ENCODE measurements around the gene DVL1. TPM values are rescaled to one million over a fixed set of nuclear protein-coding genes. Genes with fewer than 3 reads are reported as not detected.
A peak's percentile ranks its signal among the peaks of the same experiment; 100 is the strongest.

The DVL1 gene
- total and polyA plus RNA-seq, 2 of the 13 experiments (the other 11 are each of a cell fraction or from before 2014, with no cell fraction given) = 30.8 to 60.4 TPM

- TF ChIP-seq CBFB (CRISPR knock-in tag; IDR thresholded peaks at IDR 0.05) (peak; percentile 99), ZNF737 (CRISPR knock-in tag; IDR thresholded peaks at IDR 0.05; ENCODE audit: borderline replicate concordance) (no peak), ZNF691 (CRISPR knock-in tag; IDR thresholded peaks at IDR 0.05; ENCODE audit: borderline replicate concordance, low read depth) (peak; percentile 97; the same call in 1 of the 2 replicates), ZBTB7A (CRISPR knock-in tag; IDR thresholded peaks at IDR 0.05) (peak; percentile 96), ZFP36L2 (CRISPR knock-in tag; IDR thresholded peaks at IDR 0.05) (0 out of 2 replicates have a peak, but pooled peaks have one; percentile 83), TP53 (CRISPR knock-in tag; conservative IDR thresholded peaks at IDR 0.05) (peak; percentile 96; the same call in 1 of the 2 replicates), PCBP1 (IDR thresholded peaks at IDR 0.05; ENCODE audit: borderline replicate concordance, low read depth, low read length) (peak; percentile 91), SP5 (CRISPR knock-in tag; IDR thresholded peaks at IDR 0.05; ENCODE audit: borderline replicate concordance, low read depth) (peak; percentile 62; the same call in 1 of the 2 replicates), ARNT2 (CRISPR knock-in tag; IDR thresholded peaks at IDR 0.05; ENCODE audit: low read depth) (peak; percentile 99), SCMH1 (CRISPR knock-in tag; IDR thresholded peaks at IDR 0.05; ENCODE audit: borderline replicate concordance) (no peak), SAFB2 (CRISPR knock-in tag; IDR thresholded peaks at IDR 0.05; ENCODE audit: borderline replicate concordance, low read depth) (no peak), TCF7L2 (IDR thresholded peaks at IDR 0.05; ENCODE audit: low read depth, low read length) (no peak), ZNF460 (CRISPR knock-in tag; IDR thresholded peaks at IDR 0.05; ENCODE audit: borderline replicate concordance) (peak; percentile 82; the same call in 1 of the 2 replicates), SRSF1 (optimal IDR thresholded peaks at IDR 0.05; ENCODE audit: low read depth, low read length) (peak; percentile 87), ZNF224 (CRISPR knock-in tag; IDR thresholded peaks at IDR 0.05) (peak; percentile 44; the same call in 1 of the 2 replicates), ZNF234 (CRISPR knock-in tag; conservative IDR thresholded peaks at IDR 0.05) (peak; percentile 77; the same call in 1 of the 2 replicates), KAT8 (CRISPR knock-in tag; IDR thresholded peaks at IDR 0.05) (peak; percentile 99), HNRNPK (IDR thresholded peaks at IDR 0.05; ENCODE audit: low read depth, low read length, poor library complexity, severe bottlenecking) (peak; percentile 42), TERF1 (CRISPR knock-in tag; IDR thresholded peaks at IDR 0.05) (no peak)
- TF ChIP-seq, protein P1, sequence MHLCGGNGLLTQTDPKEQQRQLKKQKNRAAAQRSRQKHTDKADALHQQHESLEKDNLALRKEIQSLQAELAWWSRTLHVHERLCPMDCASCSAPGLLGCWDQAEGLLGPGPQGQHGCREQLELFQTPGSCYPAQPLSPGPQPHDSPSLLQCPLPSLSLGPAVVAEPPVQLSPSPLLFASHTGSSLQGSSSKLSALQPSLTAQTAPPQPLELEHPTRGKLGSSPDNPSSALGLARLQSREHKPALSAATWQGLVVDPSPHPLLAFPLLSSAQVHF (CRISPR knock-in tag; IDR thresholded peaks at IDR 0.05) = no peak
- TF ChIP-seq, protein P2, sequence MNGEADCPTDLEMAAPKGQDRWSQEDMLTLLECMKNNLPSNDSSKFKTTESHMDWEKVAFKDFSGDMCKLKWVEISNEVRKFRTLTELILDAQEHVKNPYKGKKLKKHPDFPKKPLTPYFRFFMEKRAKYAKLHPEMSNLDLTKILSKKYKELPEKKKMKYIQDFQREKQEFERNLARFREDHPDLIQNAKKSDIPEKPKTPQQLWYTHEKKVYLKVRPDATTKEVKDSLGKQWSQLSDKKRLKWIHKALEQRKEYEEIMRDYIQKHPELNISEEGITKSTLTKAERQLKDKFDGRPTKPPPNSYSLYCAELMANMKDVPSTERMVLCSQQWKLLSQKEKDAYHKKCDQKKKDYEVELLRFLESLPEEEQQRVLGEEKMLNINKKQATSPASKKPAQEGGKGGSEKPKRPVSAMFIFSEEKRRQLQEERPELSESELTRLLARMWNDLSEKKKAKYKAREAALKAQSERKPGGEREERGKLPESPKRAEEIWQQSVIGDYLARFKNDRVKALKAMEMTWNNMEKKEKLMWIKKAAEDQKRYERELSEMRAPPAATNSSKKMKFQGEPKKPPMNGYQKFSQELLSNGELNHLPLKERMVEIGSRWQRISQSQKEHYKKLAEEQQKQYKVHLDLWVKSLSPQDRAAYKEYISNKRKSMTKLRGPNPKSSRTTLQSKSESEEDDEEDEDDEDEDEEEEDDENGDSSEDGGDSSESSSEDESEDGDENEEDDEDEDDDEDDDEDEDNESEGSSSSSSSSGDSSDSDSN (CRISPR knock-in tag; IDR thresholded peaks at IDR 0.05) = peak; percentile 100
- TF ChIP-seq, protein P3, sequence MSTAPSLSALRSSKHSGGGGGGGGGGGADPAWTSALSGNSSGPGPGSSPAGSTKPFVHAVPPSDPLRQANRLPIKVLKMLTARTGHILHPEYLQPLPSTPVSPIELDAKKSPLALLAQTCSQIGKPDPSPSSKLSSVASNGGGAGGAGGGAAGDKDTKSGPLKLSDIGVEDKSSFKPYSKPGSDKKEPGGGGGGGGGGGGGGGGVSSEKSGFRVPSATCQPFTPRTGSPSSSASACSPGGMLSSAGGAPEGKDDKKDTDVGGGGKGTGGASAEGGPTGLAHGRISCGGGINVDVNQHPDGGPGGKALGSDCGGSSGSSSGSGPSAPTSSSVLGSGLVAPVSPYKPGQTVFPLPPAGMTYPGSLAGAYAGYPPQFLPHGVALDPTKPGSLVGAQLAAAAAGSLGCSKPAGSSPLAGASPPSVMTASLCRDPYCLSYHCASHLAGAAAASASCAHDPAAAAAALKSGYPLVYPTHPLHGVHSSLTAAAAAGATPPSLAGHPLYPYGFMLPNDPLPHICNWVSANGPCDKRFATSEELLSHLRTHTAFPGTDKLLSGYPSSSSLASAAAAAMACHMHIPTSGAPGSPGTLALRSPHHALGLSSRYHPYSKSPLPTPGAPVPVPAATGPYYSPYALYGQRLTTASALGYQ (CRISPR knock-in tag; IDR thresholded peaks at IDR 0.05) = peak; percentile 79
Measured at GRCh38 chr1:1374929-1375662, 25.9 kb upstream of the DVL1 start, which contains the start of gene AURKAIP1 (continued).

Measured in HepG2 (cell line).